H7 (cell line): ENCODE data around the gene ZNF514. TPM values are rescaled to one million over a fixed set of nuclear protein-coding genes. Genes with fewer than 3 reads are reported as not detected.
"Not testable (repeated sequence)": the region's sequence is repeated elsewhere in the genome, so short reads cannot be mapped to it uniquely, and the experiment has no call there.

Experiments used
- DNase-seq: peaks from one replicate; pipeline ENCODE4 v3.0.0; 2012
- H3K27me3 ChIP-seq: 2 replicates; pipeline ENCODE4 v1.6.0; 2011; ENCODE audit warnings: mild to moderate bottlenecking, low read length; ENCODE audit not compliant: control insufficient read depth, insufficient read depth
- H3K36me3 ChIP-seq: replicated peaks from 2 replicates; pipeline ENCODE4 v1.5.1; 2011; ENCODE audit warnings: low read length; ENCODE audit not compliant: control insufficient read depth, insufficient read depth
- H3K4me3 ChIP-seq: 2 replicates; pipeline ENCODE4 v1.5.1; 2011; ENCODE audit warnings: low read depth, mild to moderate bottlenecking, control low read depth, low read length, moderate library complexity; ENCODE audit not compliant: insufficient read depth
- total RNA-seq: library from RNA; depleted of rRNA; stranded (reverse); fragments of >200 nt; shearing (Covaris generic); gene quantifications from 2 replicates; pipeline ENCODE4 v1.2.3, GENCODE V29; 2014; rRNA removed

Gene ZNF514
- 5.2 and 11.4 TPM in 2 replicates for total RNA-seq

DNA sequence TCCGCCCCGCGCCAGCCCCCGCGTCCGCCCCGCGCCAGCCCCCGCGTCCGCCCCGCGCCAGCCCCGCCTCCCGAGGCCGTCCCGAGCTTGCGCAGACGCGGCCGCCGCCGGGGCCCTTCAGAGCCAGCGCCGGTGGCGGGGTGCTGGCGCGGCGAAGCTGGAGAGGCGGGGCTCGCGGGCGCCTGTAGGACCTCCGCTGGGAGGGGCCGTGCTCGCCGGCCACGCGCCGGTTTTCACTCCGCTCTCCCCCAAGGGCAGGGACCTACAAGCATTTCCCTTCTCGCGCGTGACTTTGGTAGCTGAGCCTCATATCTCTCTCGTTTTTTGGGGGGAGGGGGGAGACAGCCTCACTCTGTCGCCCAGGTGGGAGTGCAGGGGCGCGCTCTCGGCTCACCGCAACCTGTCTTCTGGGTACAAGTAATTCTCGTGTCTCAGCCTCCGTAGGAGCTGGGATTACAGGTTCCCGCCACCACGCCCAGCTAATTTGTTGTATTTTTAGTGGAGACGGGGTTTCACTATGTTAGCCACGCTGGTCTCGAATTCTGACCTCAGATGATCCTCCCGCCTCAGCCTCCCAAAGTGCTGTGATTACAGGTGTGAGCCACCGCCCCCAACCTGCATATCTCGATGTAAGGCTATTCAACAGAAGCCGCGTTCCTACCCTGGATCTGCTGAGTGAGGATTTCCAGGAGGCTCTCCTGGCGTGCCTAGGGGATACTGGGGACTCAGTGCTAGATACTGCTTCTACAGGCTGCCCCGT is at the start of gene ZNF514:
ZNF514 (minus strand) TSS at position 159 of the 760 bp plus-strand sequence. CDS start 6,595 bp downstream, outside the sequence.
- Histone ChIP-seq H3K27me3 (peaks cover 27% of the 10 kb centered on the region), H3K4me3 (peak within 1 kb of the TSS; percentile 82), H3K36me3 (peaks cover 2% of the 10 kb centered on the region; the same call in 1 of the 2 replicates)
- peak; percentile 92 for DNase-seq

DNA sequence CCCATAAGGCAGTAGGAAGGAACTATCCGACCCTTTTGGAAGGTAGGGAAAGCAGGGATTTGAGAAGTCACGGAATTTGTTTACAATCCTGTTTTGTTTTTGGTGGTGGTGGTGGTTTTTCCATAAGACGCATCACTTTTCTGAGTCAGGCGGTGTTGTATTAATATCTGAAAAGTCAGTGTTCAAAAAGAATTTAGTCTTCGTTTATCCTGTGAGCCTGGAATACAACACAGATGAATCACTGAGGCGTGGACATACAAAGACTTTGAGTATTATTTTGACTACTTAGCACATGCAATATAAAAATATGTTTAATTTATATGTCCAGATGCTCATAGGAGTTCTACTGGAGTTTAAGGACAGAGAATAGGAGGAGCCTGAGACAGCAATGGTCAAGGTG is 48.5 kb upstream of the ZNF514 start:
- peak overlapping the region; percentile 69 for H3K4me3 ChIP-seq
- H3K27me3 ChIP-seq = peaks cover 10% of the 10 kb centered on the region
- DNase-seq = no peak
- H3K36me3 ChIP-seq = peaks cover 6% of the 10 kb centered on the region

DNA sequence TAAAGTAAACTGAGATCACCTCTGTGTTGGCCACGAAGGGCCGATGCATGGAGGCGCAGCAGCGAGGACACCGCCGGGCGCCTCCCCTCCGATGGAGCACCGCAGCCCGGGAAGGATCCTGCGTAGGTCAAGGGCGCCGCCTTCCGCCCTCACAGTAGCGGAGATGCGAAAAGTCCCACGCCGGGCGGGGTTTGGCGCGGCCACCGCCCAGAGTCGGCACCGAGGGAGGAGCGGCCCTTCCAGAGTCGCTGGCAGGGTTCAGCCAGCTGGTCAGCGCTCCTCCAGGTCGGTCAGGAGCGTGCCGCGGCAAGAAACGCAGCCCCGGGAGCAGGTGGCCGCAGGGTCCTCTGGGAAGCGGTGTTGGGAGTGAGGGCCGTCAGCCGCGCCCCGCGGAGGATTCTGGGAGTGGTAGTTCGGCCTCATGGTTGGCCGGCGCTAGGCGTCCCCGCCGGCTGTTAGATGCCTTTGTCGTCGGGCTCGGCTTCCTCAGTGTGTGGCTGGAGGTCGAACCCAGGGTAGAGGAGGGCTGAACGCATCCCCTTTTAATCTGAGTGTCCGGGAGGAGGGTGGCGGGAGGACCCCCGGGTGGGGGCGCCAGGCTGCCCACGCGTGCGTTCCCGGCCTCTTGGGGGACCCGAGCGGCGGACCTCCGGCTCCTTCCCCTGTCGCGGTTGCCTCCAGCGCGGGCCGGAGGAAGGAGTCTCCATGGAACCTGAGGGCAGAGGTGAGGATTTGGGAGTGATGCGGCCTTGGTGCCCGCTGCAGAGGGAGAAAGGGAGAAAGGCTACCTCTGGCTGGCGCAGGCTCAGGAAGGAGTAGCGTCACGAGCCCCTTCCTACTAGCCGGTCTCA is 47.7 kb upstream of the ZNF514 start, which contains the start of gene ZNF892:
ZNF892 (plus strand) TSS at position 411 of the 851 bp plus-strand sequence; CDS start at position 706, 295 bp downstream.
- Histone ChIP-seq H3K27me3 (peaks cover 10% of the 10 kb centered on the region), H3K36me3 (peaks cover 5% of the 10 kb centered on the region), H3K4me3 (peak within 1 kb of the TSS; percentile 69)
- peak; percentile 95 for DNase-seq

DNA sequence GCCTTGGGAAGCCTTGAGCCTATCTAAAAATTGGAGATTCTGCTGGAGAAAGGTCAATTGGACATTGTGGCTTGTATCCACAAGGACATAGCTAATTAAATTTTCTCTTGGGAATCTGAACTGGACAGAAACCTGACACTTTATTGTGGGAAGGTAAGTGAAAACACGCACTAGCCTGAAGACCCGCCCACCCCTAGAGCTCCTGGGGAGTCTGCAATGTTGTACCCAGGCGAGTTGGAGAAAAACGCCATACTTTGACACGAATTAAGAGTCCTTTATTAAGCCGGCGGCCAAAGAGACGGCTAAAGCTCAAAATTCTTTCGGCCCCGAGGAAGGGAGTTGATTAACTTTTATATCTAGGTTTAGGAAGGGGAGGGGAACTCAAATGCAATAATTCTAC is 46.4 kb upstream of the ZNF514 start:
- peak overlapping the region; percentile 11 for H3K4me3 ChIP-seq
- H3K36me3 ChIP-seq = no peaks in the 10 kb centered on the region; the same call in 1 of the 2 replicates
- DNase-seq = peak; percentile 34
- H3K27me3 ChIP-seq = peaks cover 10% of the 10 kb centered on the region

DNA sequence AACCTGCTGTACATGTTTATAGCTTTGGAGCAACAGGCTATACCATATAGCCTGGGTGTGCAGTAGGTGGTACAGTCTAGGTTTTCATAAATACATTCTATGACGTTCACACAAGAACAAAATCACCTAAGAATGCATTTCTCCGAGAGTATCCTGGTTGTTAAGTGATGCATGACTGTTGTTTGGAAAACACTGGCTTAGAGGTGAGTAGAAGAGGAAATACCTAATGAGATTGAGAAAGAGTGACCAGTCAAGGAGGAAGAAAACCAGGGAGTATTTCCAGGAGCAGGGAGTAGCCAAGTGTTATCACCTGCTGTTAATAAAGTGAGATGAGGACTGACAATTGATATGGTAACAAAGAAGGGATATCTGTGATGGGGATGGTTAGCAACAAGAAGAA is 44.7 kb upstream of the ZNF514 start:
- Histone ChIP-seq H3K4me3 (no peak overlapping the region), H3K36me3 (no peaks in the 10 kb centered on the region; the same call in 1 of the 2 replicates), H3K27me3 (peaks cover 10% of the 10 kb centered on the region)
- DNase-seq = no peak

DNA sequence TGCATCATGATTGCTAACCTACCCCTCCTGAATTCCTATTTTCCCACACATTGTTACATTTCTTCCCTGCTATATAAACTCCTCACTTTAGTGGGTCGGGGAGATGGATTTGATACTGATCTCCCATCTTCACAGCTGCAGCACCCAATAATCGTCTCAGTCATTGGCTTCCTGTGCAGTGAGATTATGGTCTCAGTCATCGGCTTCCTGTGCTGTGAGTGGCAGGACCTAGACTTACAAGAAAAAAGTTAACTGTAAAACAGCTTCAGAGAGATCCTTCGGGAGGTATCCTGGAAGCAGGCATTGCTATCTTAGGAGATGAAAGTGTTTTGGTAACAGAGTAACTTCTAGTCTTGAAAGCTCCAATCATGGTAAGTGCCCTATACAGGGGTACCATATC is 44.3 kb upstream of the ZNF514 start:
- Histone ChIP-seq H3K36me3 (no peaks in the 10 kb centered on the region; the same call in 1 of the 2 replicates), H3K4me3 (no peak overlapping the region), H3K27me3 (peaks cover 10% of the 10 kb centered on the region)
- no peak for DNase-seq

DNA sequence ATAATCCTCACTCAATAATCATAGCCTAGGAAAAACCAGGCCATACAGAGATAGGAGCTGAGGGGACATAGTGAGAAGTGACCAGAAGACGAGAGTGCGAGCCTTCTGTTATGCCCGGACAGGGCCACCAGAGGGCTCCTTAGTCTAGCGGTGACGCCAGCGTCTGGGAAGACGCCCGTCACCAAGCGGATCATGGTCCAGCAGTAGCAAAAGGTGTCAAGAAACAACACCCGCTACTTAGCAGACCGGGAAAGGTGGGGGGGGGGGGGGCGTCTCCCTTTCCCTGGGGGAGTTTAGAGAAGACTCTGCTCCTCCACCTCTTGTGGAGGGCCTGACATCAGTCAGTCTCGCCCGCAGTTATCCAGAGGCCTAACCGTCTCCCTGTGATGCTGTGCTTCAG is 33.3 kb upstream of the ZNF514 start:
- not testable (repeated sequence) for H3K27me3 ChIP-seq, DNase-seq, H3K4me3 ChIP-seq, H3K36me3 ChIP-seq

DNA sequence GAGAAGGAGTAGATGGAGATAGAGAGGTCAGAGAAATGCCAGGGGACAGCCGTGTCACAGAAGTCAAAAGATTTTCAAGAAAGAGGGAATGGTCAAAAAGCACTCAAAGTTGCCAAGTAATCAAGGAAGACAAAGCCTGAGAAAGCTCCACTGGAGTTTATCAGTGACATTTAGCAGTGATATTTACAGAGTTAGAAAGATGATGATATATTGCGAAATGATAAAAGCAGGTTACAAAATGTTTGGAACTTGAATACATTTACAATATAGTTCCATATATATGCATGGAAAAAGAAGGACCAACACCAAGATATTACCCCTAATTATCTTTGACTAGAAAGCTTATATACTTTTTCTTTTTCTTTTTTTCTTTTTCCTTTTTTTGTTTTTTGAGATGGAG is 26.3 kb upstream of the ZNF514 start:
- H3K4me3 ChIP-seq = no peak overlapping the region
- no peaks in the 10 kb centered on the region; the same call in 1 of the 2 replicates for H3K27me3 ChIP-seq
- DNase-seq = no peak
- peaks cover 9% of the 10 kb centered on the region for H3K36me3 ChIP-seq

DNA sequence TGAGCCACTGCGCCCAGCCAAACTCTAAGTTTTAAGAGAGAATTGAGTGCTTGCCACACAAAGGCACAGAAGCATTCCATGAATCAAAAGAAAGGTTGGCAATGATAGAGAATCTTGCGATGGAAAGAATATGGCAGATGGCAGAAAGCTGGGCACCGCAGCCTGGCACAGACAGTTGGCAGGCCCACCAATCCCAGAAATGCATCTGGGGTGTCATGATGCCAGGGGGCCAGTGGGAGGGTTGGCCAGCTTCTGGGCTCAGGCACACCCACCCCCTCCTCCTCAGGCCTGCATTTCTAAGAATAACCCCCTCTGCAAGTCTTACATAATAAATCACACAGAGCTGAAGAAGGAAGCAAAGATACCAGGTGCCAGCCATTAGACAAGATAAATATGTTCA is 25.5 kb upstream of the ZNF514 start:
- H3K4me3 ChIP-seq = no peak overlapping the region
- H3K36me3 ChIP-seq = peaks cover 11% of the 10 kb centered on the region
- DNase-seq = no peak
- H3K27me3 ChIP-seq = no peaks in the 10 kb centered on the region

DNA sequence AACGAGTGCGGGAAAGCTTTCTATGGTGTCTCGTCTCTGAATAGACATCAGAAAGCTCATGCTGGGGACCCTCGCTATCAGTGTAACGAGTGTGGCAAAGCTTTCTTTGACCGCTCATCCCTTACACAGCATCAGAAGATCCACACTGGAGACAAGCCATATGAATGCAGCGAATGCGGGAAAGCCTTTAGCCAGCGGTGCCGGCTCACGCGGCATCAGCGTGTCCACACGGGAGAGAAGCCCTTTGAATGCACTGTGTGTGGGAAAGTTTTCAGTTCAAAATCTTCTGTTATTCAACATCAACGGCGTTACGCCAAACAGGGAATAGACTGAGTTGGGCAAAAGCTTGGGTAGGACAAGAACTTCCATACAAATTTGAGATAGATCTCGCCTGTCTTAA is 22.1 kb upstream of the ZNF514 start:
- no peak overlapping the region for H3K4me3 ChIP-seq
- no peaks in the 10 kb centered on the region for H3K27me3 ChIP-seq
- DNase-seq = no peak
- H3K36me3 ChIP-seq = peaks cover 11% of the 10 kb centered on the region

DNA sequence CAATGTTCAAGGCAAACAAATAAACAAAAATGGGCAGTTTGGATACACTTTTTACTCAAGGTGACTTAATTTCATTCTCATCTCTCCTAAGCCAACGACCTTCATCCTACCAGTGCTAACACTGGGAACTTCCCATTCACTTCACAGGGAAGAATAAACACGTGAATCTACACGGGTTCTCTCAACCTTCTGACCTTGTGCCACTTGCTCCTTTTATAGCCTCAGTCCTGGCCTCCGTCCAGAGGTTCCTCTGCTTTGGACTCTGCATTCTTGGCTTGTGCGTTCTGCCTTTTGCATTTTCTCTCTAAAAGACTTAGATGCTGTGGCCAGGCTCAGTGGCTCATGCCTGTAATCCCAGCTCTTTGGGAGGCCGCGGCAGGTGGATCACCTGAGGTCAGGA is 19.8 kb upstream of the ZNF514 start:
- H3K4me3 ChIP-seq = no peak overlapping the region
- peaks cover 11% of the 10 kb centered on the region for H3K36me3 ChIP-seq
- no peak for DNase-seq
- no peaks in the 10 kb centered on the region for H3K27me3 ChIP-seq

DNA sequence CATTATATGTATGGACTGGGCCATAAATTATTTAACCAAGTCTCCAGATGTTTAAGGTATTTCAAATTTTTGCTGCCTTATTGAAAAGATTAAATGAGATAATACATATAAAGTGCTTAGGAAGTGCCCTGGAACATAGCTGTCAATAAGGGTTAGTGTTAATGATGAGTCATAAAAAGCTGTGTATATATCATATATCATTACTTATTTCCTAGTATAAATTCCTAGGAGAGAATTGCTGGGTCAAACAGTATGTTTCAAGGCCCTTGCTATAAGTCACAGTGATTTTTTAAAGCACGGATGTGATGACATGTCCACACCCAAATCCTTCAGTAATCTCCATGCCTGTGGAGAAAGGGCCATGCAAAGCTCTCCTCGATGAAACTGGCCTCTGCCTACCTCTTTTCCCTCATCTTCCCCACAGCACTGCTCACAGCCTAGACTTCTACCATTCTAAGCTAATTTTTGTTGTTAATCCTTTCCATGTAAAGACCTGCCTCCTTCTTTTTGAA is 14.4 kb upstream of the ZNF514 start:
- no peak for DNase-seq
- Histone ChIP-seq H3K4me3 (no peak overlapping the region), H3K27me3 (no peaks in the 10 kb centered on the region), H3K36me3 (no peaks in the 10 kb centered on the region)

DNA sequence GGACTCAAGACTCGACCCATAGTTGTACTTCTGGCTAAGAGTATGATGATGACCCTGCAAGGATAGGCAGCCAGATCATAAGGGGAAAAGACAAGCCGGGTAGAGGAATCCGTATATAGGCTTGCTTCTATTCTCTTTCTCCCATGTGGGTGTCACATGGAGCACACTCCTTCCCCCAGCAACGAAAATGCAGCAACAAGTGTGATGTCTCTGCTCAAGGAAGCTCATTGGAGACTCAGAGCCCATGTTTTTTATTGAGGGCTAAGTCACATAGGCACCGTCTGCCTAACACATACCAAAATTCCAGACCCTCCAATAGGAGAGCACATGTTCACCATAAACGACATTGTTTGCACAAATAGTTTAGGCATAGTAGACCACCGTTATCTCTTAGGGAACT is 12.3 kb upstream of the ZNF514 start:
- Histone ChIP-seq H3K27me3 (no peaks in the 10 kb centered on the region), H3K4me3 (no peak overlapping the region), H3K36me3 (no peaks in the 10 kb centered on the region)
- no peak for DNase-seq

DNA sequence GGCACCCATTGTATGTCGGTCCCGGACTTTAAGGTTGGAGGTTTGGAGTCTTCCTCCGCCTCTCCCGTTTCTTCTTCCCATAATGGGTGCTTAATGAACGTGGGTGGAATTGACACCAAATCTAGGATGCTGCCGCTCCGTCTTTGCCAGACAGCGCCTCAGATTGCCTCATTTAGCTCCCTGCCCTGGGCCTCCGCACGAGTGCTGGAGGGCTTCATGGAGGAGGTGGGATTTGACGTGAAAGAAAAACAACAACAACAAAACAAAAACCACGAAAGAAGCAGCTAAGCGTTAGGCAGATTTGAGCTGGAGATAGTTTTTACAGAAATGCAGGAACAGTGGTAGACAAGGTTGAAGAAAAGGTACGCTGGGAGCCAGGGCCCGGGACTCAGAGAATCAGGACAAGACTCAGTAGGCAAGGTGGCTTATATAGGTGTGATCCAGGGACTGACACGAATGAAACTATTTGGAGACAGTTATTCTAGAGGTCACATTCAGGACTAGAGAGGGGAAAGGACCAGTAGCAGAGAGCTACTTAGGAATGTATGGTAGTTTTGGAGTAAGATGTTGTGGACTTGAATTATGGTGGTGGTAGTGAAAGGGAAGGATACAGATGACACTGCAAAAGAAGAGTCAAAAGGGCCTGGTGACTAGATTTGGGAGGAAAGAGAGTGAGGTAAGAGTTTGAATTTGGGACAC is 6.6 kb upstream of the ZNF514 start:
- no peaks in the 10 kb centered on the region for H3K36me3 ChIP-seq
- H3K27me3 ChIP-seq = no peaks in the 10 kb centered on the region; the same call in 1 of the 2 replicates
- peak; percentile 35 for DNase-seq
- peak overlapping the region; percentile 68 for H3K4me3 ChIP-seq
